Forelimb muscle (tissue), 1 donor: ENCODE results near the gene CRIP3. TPM values are rescaled to one million over a fixed set of nuclear protein-coding genes. Genes with fewer than 3 reads are reported as not detected.

Experiments used
- DNase-seq: peaks from one replicate; pipeline ENCODE4 v3.0.0-alpha.2; 2013; ENCODE audit warnings: low read depth
- polyA plus RNA-seq: library from polyadenylated mRNA; unstranded; fragments of 120-200 nt; gene quantifications from one replicate; pipeline ENCODE4 v1.2.1, GENCODE V29; 2013; ENCODE audit not compliant: insufficient read length

Gene CRIP3
- polyA plus RNA-seq, 1 donor: 1.7 TPM

DNA sequence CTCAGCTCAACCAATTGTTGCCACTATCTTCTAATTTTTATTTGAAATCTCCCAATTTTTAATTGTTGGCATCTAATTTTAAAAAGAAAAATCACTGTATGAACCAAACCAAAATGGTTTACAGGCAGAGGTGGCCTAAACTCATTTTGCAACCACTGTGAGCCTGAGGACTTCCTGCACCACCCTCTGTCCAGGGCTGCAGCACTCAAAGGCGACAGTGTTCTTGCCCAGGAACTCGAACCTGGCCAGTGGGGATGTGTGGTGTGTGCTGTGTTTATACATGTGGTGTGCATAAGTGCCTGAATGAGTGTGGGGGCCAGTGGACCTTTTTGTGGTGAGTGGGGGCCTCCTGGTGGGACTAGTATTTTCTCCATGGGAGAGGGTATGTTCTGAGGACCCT lies 34.9 kb downstream of the CRIP3 start:
- DNase-seq: no peak

DNA sequence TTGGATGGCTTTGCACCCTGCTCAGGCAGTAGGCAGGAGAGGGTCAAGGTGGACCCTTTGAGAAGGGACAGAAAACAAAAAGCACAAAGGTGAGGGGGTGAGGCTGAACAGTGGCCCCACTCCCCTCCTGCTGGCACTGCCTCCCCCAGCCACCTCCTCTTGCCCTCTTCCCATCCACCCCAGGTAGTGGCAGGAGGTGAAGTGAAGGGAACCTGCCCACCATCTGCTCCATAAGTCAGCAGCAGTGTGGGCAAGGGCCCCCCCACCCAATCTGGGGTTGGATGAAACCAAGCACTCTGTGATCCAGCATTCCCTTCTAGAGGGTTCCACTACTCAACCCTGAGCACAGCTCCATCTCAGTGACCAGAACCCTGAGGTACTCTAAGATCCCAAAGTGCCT lies 36.7 kb downstream of the CRIP3 start:
- no peak for DNase-seq

DNA sequence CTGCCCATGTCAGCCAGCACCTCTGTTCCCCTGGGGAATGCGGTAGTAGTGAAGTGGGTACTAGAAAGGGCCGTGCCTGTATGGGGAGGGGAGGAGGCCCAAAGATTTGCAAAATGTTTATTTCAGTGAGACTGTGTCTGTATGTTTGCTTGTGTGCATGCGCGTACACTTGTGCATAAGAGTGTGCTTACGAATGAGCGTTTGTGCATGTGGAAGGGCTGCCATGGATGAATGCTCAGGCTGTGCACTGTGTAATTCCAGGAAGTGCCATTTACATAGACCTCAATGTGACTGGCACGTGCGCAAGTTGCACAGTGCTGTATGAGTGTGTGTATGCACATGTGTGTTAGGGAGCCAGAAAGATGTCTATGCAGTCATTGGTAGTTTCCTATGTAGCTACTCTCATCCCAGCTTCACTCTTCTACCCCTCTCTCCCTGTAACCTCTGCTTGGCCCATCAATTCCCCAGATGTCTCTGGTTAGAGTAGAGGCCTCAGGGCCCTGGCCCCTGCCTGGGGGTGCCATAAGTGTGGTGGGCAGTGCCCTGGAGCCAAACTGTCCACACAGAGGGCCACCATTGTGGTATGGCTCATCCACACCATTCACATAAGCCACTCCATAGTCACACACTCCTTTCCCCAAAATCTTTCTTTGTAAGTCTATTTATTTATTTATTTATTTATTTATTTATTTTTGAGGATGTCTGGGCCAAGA lies 37.4 kb downstream of the CRIP3 start:
- no peak for DNase-seq

DNA sequence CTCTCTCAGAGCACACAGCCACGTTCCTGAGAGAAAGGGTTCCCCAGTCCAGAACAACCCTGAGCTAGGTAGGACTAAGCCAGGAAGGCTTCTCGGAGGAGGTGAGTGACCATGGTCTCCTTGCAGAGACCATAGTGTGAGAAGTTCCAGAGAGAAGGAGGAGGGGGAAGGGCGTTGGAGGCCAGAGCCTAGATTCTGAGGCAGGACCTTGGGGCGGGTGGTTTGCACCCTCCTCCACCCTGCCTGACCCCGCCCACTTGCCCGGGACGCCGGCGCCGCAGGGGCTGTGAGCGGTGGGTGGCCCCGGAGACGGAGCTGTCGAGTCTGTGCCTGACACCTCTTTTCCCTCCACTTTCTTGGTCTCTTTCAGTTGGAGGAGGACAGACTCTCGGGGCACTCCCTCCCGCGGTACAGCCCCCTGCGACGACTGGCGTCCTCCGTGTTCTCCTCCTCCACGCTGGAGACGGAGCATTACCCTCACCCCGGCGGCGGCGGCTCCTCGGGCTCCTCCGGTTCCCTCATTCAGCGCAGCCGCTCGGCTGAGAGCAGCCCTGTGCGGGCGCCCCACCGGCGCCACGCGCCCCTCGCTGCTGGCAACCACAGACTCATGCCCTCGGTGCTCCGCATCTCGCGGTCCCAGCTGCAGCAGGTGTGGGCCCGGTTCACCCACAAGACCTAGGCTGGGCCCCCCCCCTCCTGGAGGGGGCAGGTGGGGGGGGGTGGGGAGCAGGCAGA lies 39.2 kb downstream of the CRIP3 start:
- no peak for DNase-seq

DNA sequence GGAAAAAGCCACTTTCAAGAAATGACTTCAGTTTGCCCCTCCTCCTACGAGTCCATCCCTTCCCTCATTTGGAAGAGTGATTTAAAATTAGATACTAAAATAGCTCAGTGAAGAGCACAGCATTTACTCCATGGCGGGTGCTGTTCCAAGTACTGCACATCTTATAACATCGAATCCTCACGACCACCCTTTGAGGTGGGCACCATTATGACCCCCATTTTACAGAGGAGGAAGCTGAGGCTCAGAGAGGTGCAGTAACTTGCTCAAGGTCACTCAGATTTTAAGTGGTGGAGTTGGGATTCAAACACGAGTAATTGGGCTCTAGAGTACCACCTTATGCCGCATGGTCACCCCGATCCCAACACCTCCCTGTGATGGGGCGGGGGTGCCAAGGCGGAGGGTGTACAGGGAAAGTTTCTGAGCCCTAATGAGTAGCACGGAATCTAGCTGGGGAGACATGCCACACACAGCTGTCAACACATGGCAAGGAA lies 39.8 kb downstream of the CRIP3 start:
- no peak for DNase-seq

DNA sequence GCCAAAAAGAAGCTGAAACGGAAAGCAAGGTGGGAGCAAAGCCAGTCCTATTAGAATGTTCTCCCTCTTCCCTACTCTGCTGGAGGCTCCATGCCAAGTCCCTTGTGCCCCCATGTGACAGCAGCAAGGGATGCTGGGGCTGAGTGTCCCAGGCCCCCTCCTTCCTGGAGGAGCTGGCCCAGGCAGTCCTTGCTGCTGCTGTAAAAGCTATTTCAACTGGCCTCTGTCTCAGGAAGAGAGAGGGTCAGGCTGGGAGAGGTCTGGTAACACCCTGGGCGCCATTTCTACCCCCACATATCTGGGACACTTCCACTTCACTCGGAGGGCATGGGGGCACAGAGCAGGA lies 40.3 kb downstream of the CRIP3 start:
- no peak for DNase-seq

DNA sequence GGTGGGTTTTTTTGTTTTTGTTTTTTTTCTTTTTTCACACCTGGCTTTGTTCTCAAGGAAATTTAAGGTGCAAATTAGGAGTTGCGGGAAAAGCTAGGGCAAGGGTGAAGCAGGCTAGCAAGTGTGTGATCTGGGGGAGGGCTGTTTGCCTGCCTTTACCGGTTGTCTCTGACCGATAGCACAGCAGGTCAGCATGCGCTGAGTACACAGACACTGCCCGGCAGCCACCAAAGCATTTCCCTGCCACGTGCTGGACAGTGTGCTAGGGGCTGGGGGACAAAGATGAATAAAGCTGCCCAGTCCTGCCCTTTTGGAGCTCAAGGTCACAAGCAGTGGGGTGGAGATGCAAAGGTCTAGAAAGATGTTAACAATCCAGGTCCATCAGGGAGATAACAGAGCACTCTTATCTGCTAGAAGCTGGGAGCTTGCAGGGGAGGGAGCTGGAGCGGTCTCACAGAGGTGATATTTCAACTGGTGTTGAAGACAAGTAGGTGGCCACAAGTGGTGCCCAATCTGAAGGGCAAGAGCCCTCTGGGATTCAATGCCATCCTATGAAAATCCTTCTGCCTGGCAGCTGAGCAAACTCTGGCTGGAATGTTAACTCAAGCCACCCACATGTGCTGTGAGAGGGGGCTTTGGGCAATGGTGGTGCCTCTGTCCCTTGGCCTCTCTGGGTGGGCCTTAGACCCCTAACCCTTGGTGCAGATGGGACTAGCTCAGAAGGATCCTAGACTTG lies 40.8 kb downstream of the CRIP3 start:
- no peak for DNase-seq

DNA sequence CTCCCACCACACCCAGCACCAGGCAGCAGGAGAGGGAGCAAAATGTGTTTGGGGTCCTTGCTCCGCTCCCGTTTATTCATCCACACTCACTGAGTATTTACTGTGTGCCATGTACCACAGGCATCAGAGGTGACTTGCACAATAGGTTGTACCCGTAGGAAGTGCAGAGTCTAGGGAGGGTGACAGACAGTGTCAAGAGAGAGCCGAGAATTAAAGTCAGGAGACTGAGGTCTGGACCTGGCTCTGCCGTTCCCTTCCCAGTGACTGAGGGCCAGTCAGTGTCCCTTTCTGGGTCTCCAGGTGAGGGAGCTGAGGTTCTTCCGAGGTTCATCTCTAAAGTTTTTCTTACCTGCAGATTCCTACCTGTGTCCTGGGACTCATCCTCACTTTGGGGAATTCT lies 43.1 kb downstream of the CRIP3 start:
- no peak for DNase-seq

DNA sequence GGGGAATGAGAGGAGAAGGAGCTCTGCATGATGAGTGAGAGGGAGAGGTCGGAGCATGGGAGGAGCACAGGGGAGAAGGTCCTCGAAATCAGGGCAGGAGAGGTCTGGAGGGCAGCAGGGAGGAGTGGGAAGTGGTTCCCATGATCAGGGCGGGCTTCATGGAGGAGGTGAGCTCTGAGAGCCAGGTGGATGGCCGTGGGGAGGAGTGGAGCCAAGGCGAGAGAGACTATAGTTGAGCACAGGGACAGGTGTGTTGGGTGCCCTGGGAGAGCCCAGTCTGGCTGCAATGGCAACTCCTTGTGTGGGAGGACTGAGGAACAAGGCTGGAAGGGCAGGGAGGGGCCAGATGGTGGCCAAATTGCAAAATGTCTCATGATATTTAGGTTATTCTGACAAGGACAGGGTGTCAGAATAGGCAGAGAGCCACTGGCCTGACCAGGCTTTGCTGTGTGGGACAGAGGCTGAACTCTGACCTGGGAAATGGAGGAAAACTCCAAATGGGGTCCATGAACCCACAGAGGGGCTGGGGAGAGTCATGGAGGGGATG lies 44.0 kb downstream of the CRIP3 start:
- DNase-seq: no peak

DNA sequence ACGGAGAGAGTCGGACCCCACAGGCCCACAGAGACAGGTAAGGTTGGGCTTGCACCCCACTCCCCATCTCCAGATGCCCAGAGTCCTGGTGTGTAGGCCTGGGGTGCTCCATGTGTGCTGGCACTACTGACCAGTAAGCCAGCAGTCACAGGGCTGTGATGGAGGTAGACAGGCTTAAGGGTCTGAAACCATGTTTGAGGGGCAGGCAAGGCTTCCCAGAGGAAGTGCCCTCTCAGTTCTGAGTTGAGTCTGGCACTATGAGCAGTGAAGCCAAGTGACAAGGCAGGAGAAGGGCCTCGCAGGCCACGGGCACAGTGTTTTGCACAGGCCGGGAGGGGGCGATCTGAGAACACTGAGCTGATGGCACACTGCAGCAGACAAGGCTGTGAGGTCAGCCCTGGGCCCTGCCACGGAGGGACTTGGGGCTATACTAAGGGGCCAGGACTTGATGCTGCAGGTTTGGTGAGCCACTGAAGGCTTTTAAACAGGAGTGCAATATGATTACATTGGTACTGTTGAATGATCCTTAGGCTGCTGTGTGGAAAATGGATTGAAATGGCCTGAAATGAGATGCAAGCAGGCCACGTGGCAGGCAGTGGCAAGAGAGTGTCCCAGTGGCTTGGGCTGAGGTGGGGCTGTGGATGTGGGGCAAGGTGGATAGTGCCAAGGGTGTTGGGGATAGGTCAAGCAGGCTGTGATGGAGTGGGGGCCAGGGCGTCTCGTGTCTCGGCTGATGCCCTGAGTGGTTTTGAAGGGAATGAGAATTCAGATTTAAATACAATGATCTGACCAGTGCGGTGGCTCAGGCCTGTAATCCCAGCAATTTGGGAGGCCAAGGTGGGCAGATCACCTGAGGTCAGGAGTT lies 45.1 kb downstream of the CRIP3 start:
- DNase-seq: no peak

DNA sequence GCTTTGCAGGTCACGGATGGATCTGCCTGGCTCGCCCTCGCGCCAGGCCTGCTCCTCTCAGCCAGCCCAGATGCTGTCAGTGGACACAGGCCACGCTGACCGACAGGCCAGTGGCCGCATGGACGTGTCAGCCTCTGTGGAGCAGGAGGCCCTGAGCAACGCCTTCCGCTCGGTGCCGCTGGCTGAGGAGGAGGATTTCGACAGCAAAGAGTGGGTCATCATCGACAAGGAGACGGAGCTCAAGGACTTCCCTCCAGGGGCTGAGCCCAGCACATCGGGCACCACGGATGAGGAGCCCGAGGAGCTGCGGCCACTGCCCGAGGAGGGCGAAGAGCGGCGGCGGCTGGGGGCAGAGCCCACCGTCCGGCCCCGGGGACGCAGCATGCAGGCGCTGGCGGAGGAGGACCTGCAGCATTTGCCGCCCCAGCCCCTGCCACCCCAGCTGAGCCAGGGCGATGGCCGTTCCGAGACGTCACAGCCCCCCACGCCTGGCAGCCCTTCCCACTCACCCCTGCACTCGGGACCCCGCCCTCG lies 45.8 kb downstream of the CRIP3 start:
- no peak for DNase-seq

DNA sequence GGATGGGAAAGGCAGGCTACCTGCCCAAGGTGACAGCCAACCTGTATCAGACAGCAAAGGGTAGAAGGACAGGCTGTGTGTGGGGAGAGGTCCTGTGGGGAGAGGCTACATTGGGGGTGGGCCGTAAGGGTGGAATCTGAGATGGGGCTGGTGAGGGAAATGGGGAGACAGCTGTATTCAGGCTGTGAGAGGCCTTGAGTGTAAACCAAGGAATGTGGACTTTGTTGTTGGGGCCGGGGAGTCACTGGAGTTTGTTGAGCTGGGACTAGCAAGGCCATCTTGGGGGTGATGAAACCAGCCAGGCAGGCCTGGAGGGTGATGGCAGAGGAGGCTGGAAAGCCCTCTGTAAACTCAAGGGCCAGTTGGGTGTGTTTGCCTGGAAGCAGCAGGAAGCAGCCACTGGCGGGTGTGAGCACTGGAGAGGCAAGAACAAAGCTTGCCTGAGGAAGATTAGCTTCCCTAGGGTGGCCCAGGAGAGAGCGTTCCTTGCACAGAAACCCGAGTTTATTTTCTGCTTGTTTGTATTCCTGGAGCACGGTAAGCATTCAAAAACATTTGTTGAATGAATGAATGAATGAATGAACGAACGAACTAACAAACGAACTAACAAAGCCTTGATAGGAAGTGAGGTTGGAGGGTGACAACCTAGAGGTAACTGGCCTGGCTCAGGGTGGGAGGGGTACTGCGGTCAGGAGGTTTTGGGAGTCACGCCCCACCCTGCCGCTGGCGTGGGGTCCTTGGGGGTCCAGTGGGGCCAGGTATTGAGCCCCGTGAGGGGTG lies 46.4 kb downstream of the CRIP3 start:
- DNase-seq: no peak

DNA sequence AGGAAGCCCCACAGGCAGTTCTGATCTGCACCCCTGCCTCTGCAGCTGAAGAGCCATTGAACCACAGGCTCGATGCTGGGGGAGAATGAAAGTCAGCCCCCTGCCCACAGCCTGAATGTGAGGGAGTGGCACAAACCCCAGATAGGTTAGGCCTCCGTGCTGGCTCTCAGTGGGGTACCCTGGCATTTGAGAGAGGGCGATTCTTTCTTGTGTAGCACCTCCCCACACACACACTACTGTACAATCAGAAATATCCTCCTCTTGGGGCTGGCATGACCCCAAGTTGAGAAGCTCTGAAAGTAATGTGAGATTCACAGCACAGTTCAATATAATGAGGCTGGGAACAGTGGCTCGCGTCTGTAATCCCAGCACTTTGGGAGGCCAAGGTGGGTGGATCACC lies 47.4 kb downstream of the CRIP3 start:
- DNase-seq: no peak

DNA sequence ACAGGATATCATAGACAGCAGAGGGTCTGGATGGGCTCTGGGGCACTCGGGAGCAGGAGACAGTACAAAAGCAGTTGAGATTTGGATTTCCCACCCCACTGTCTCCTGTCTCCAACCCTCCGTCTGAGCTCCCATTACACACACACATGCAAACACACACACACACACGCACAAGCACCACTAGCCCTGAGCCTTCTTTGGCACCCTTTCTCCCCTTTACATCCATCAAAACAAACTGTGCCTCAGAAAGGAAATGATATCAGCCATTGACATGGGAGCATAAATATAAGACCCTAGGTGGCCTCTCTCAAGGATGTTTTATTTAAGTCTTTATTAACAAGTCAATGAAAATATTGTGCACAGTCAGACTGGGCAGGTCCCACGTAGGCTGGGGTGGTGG lies 47.8 kb downstream of the CRIP3 start:
- no peak for DNase-seq

DNA sequence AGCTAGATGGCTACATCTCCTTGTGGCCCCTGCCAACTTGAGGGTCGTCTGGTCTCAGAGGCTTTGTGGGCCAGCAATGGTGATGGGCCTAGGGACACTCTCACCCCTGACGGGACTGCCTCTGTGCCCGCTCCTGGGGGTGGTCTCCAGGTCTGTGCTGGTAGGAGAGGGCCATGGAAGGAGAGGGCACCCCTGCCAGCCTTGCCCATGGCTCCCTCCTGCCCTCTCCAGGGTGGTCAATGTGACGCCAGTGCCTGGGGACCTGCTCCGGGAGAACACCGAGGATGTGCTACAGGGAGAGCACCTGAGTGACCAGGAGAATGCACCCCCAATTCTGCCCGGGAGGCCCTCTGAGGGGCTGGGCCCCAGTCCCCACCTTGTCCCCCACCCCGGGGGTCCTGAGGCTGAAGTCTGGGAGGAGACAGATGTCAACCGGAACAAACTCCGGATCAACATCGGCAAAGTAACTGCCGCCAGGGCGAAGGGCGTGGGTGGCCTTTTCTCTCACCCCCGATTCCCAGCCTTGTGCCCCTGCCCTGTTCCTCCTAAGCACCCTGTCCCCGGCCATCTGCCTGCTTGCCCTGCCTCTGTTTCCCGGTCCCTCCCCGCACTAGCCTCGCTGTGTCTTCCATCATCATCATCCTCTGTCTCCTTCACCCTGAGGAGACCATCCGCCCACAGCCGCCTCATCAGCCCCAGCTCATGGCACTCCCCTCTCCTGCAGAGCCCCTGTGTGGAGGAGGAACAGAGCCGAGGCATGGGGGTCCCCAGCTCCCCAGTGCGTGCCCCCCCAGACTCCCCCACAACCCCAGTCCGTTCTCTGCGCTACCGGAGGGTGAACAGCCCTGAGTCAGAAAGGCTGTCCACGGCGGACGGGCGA lies 49.6 kb downstream of the CRIP3 start:
- DNase-seq: no peak

DNA sequence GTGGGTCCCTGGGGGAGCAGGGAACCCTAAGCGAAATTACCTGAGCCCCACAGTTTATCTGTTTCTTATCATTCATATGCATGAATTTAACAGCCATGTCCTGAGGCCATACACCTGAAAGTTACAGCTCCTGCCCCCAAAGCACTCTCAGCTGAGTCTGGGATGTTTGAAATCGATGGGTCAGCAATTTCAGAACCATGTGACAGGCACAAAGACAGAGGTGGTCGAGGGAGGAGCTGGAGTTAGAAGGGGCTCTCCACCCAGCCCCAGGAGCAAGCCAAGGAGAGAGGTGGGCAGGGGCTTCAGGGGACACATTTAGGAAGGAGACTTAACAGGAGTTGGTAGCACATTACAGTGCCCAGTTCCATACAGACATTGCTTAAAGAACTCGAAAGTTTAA lies 50.4 kb downstream of the CRIP3 start:
- DNase-seq: no peak

DNA sequence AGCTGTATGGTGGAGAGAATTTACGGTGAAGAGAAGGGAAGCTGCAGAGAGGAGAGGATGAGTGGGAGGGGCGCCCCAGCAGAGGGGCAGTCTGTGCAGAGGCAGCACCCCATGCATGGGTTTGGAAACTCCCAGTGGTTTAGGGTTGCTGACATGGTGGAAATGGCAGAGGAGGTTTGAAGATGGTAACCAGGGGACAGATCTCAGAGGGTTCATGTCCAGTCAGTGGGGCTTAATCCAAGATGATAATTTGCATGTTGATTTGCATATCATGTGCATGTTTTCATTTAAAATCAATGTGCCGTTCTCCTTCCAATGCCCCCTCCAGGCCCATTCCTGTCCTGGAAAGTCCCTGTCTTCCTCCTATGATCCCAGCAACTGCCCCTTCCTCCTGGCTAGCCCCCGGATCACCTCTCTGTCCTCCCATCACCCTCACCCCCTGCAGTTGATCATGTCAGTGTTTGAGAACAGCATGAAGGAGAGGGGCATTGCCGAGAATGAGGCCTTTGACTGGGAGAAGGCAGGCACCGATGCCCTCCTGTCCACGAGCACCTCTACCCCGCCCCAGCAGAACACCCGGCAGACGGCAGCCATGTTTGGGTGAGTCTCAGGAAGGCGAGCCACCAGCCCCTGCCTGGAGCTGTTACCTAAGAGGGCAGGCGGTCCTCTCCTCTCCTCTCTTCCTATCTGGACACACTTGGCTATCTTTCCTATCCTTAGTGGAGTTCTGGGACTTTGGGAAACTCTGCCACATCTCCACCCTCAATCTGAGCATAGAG lies 51.1 kb downstream of the CRIP3 start:
- DNase-seq: no peak

DNA sequence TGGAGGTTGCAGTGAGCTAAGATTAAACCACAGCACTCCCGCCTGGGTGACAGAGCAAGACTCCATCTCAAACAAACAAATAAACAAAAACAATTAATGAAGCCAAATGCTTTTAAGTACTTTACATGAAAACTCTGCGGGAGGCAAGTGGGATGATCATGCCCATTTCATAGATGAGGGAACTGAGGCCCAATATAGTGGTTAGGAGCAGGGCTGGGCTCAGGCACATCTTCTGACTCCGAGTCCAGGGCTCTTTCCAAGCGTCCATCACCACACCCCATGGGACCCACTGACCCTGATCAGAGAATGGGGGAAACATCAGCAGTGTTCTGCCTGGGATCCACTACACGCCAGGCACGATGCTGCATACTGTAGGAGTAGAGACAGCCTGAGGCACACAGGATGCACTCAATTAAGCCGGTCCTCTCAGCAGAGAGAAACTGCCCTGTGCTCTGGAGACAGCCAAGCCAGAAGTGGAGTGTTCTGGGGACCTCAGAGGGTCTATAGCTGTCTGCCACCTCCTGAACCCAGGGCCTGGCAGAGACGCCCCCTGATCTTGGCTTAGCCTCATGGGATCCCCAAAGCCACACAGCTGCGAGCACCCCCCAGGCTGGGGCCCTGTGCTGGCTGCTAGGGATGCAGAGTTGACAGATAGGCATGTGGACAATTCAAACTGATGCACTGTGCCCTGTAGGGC lies 51.8 kb downstream of the CRIP3 start:
- no peak for DNase-seq
